ENCODE data around the gene PLAGL2. TPM values are rescaled to one million over a fixed set of nuclear protein-coding genes. Genes with fewer than 3 reads are reported as not detected.

PLAGL2 gene
- total and polyA plus RNA-seq, 3 donors from 2014 or later = 30.5 to 36.8 (median 33.5) TPM

DNA sequence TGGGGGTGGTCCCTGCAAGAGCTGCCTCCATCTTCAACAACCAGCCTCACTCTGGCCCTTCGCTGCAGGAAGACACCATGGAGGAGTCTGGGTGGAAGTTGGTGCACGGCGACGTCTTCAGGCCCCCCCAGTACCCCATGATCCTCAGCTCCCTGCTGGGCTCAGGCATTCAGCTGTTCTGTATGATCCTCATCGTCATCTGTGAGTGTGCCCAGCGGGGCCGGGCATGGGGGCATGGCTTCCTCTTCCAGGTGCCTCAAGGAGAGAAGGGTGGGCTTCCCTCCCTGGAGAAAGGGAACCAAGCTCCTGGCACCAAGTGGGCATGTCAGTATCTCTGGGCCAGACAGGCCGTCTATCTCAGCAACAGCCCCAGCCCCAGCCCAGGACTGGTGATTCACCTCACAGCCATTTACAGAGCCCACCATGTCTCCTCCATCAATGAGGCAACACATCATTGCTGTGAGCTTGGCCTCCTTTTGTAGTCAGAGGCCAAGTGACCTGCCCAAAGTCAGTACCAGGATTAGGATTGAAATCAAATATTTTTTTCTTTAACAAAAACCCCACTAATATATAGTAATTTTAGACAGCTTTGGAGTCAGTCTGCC, 57.9 kb downstream of the PLAGL2 start:
- intact Hi-C loops (cut with DNase I; ENCODE audit: low total_unique reads) = no loop called here
- Histone ChIP-seq H3K27ac (no peak overlapping the region), H3K4me3 (no peak overlapping the region), H3K9me3 (no peaks in the 10 kb centered on the region), H3K4me1 (peaks cover under 1% of the 10 kb centered on the region), H3K36me3 (ENCODE audit: low read depth, missing control alignments) (no peaks in the 10 kb centered on the region), H3K27me3 (no peaks in the 10 kb centered on the region)
- TF ChIP-seq, protein P1, sequence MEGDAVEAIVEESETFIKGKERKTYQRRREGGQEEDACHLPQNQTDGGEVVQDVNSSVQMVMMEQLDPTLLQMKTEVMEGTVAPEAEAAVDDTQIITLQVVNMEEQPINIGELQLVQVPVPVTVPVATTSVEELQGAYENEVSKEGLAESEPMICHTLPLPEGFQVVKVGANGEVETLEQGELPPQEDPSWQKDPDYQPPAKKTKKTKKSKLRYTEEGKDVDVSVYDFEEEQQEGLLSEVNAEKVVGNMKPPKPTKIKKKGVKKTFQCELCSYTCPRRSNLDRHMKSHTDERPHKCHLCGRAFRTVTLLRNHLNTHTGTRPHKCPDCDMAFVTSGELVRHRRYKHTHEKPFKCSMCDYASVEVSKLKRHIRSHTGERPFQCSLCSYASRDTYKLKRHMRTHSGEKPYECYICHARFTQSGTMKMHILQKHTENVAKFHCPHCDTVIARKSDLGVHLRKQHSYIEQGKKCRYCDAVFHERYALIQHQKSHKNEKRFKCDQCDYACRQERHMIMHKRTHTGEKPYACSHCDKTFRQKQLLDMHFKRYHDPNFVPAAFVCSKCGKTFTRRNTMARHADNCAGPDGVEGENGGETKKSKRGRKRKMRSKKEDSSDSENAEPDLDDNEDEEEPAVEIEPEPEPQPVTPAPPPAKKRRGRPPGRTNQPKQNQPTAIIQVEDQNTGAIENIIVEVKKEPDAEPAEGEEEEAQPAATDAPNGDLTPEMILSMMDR (IDR thresholded peaks at IDR 0.05) = no peak
- TF ChIP-seq POLR2A (IDR thresholded peaks at IDR 0.05) = no peak
- 84% methylated on average over 8 of the region's 8 CpGs; no CpG with 5 or more reads in 1 of the 2 donors for WGBS, 2 donors
- DNase-seq = no peak

- H3K4me1 ChIP-seq = no peaks in the 10 kb centered on the region
- no peak for DNase-seq
- no peaks in the 10 kb centered on the region for H3K27me3 ChIP-seq
- TF ChIP-seq, protein P1 (IDR thresholded peaks at IDR 0.05) = no peak
- no peak for TF ChIP-seq POLR2A (IDR thresholded peaks at IDR 0.05)
- 95% methylated on average over 8 of the region's 8 CpGs for WGBS, 2 donors
- H3K27ac ChIP-seq = no peak overlapping the region
- intact Hi-C loops (cut with DNase I; ENCODE audit: low total_unique reads) = no loop called here
- no peaks in the 10 kb centered on the region for H3K9me3 ChIP-seq
- H3K4me3 ChIP-seq = no peak overlapping the region
- no peaks in the 10 kb centered on the region for H3K36me3 ChIP-seq (ENCODE audit: low read depth, missing control alignments)
Measured at GRCh38 chr20:32144898-32145662, 62.5 kb downstream of the PLAGL2 start.

DNA sequence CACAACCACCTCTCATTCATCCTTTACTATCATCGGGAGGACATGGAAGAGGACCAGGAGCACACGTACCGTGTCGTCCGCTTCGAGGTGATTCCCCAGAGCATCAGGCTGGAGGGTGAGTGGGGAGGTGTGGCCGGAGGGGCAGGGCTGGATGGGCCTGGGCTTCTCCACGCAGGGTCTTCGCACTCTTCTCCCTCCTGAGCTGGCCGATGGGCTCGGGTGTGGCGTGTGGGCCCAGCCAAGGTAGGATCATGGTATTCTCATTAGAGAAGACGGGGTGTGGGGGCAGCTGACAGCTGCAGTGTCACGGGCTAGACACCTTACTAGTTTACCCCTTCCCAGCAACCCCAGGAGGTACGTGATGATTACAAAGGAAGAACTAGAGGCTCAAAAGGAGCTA, 64.6 kb downstream of the PLAGL2 start:
- intact Hi-C loops (cut with DNase I; ENCODE audit: low total_unique reads) = no loop called here
- Histone ChIP-seq H3K4me3 (no peak overlapping the region), H3K4me1 (no peaks in the 10 kb centered on the region), H3K9me3 (no peaks in the 10 kb centered on the region), H3K36me3 (ENCODE audit: low read depth, missing control alignments) (no peaks in the 10 kb centered on the region), H3K27me3 (no peaks in the 10 kb centered on the region), H3K27ac (no peak overlapping the region)
- WGBS, 2 donors = 93 to 96% methylated on average over 12 to 15 of the region's 15 CpGs
- no peak for DNase-seq
- TF ChIP-seq, protein P1 (IDR thresholded peaks at IDR 0.05) = no peak
- no peak for TF ChIP-seq POLR2A (IDR thresholded peaks at IDR 0.05)

MicroRNA genes within 50 kb of the gene (microRNA counts, 767-probe panel; counts per million panel counts)
- microRNA hsa-miR-1825 = 0 to 152 counts per million in 2 donors

Other genes starting within 250 kb of the PLAGL2 start
- under 1 TPM; 0.25 to 0.39 TPM for gene XKR7, start 239.6 kb downstream of the PLAGL2 start, total RNA-seq
- gene XKR7, start 239.6 kb downstream of the PLAGL2 start, polyA plus RNA-seq (ENCODE audit: insufficient read depth, low read depth, low replicate concordance) = 0.96 TPM
- gene CCM2L, start 197.3 kb downstream of the PLAGL2 start, total RNA-seq = 1 to 10 TPM; 2.7 to 3.0 TPM
- gene CCM2L, start 197.3 kb downstream of the PLAGL2 start, polyA plus RNA-seq (ENCODE audit: insufficient read depth, low read depth, low replicate concordance) = 3.5 TPM
- gene HCK, start 155.5 kb downstream of the PLAGL2 start, total RNA-seq = 1 to 10 TPM; 1.3 to 4.5 TPM
- gene HCK, start 155.5 kb downstream of the PLAGL2 start, polyA plus RNA-seq (ENCODE audit: insufficient read depth, low read depth, low replicate concordance) = 8.9 TPM
- gene TM9SF4, start 98.0 kb downstream of the PLAGL2 start, total RNA-seq = 10 to 100 TPM; 54.3 to 55.8 TPM
- gene TM9SF4, start 98.0 kb downstream of the PLAGL2 start, polyA plus RNA-seq (ENCODE audit: insufficient read depth, low read depth, low replicate concordance) = 53.2 TPM
- 10 to 100 TPM; 46.6 to 54.2 TPM for gene POFUT1, start 137 bp upstream of the PLAGL2 start, total RNA-seq
- gene POFUT1, start 137 bp upstream of the PLAGL2 start, polyA plus RNA-seq (ENCODE audit: insufficient read depth, low read depth, low replicate concordance) = 31.0 TPM
- gene KIF3B, start 69.9 kb upstream of the PLAGL2 start, total RNA-seq = 10 to 100 TPM; 33.1 to 41.2 TPM
- gene KIF3B, start 69.9 kb upstream of the PLAGL2 start, polyA plus RNA-seq (ENCODE audit: insufficient read depth, low read depth, low replicate concordance) = 55.6 TPM
- 100 to 1,000 TPM; 125 to 161 TPM for gene ASXL1, start 150.6 kb upstream of the PLAGL2 start, total RNA-seq
- 101 TPM for gene ASXL1, start 150.6 kb upstream of the PLAGL2 start, polyA plus RNA-seq (ENCODE audit: insufficient read depth, low read depth, low replicate concordance)